ENCODE measurements around the gene GALNT10.

The GALNT10 gene

GRCh38 chr5:154277499-154277898 lies 87.0 kb downstream of the GALNT10 start:
- H3K4me3 ChIP-seq (ENCODE audit: low read depth, low read length): no peak overlapping the region
- no peak for TF ChIP-seq CTCF (IDR thresholded peaks at IDR 0.05; ENCODE audit: borderline replicate concordance, insufficient read depth, low read depth, low read length)

GRCh38 chr5:154278186-154278585 lies 87.7 kb downstream of the GALNT10 start:
- TF ChIP-seq CTCF (IDR thresholded peaks at IDR 0.05; ENCODE audit: borderline replicate concordance, insufficient read depth, low read depth, low read length): no peak
- no peak overlapping the region for H3K4me3 ChIP-seq (ENCODE audit: low read depth, low read length)

GRCh38 chr5:154278908-154279307 lies 88.4 kb downstream of the GALNT10 start:
- H3K4me3 ChIP-seq (ENCODE audit: low read depth, low read length): no peak overlapping the region
- no peak for TF ChIP-seq CTCF (IDR thresholded peaks at IDR 0.05; ENCODE audit: borderline replicate concordance, insufficient read depth, low read depth, low read length)

GRCh38 chr5:154284433-154284832 lies 93.9 kb downstream of the GALNT10 start:
- TF ChIP-seq CTCF (IDR thresholded peaks at IDR 0.05; ENCODE audit: borderline replicate concordance, insufficient read depth, low read depth, low read length): no peak
- no peak overlapping the region for H3K4me3 ChIP-seq (ENCODE audit: low read depth, low read length)

GRCh38 chr5:154285661-154286408 lies 95.3 kb downstream of the GALNT10 start:
- H3K4me3 ChIP-seq (ENCODE audit: low read depth, low read length): no peak overlapping the region
- no peak for TF ChIP-seq CTCF (IDR thresholded peaks at IDR 0.05; ENCODE audit: borderline replicate concordance, insufficient read depth, low read depth, low read length)

GRCh38 chr5:154286557-154286956 lies 96.0 kb downstream of the GALNT10 start:
- no peak for TF ChIP-seq CTCF (IDR thresholded peaks at IDR 0.05; ENCODE audit: borderline replicate concordance, insufficient read depth, low read depth, low read length)
- H3K4me3 ChIP-seq (ENCODE audit: low read depth, low read length): no peak overlapping the region

GRCh38 chr5:154287136-154287535 lies 96.6 kb downstream of the GALNT10 start:
- H3K4me3 ChIP-seq (ENCODE audit: low read depth, low read length): no peak overlapping the region
- TF ChIP-seq CTCF (IDR thresholded peaks at IDR 0.05; ENCODE audit: borderline replicate concordance, insufficient read depth, low read depth, low read length): no peak

Data from GM12875 (cell line).